CD4-positive, alpha-beta T cell treated with Interleukin-1 beta for 1 hour (primary cell): ENCODE data around the gene MSI2.

ENCODE experiments used
- DNase-seq, 2 donors: peaks; one replicate each; pipeline ENCODE4 v3.0.0-alpha.2; 2020 to 2022

The MSI2 gene

DNA sequence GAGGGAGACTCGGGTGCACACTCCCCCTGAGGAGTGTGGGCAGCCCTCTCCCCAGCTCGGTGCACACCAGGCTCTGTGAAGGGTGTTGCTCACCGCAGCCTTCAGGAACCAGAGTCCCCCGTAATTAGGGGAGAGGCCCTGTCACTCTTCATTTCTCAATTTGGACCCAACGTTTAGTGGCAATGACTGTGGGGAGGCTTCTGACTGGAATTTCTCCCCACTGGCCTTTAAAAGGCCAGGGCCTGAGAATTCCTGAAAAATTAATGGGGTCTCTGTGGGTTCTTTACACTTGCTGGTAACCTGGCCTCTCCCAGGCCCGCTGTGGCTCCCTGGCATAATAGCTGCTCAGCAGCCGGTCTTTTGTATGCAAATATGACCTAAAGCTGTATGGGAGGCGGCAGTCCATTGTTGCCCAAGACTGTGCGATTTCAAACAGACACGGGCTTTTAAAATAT lies 209.7 kb downstream of the MSI2 start:
- no peak for DNase-seq

DNA sequence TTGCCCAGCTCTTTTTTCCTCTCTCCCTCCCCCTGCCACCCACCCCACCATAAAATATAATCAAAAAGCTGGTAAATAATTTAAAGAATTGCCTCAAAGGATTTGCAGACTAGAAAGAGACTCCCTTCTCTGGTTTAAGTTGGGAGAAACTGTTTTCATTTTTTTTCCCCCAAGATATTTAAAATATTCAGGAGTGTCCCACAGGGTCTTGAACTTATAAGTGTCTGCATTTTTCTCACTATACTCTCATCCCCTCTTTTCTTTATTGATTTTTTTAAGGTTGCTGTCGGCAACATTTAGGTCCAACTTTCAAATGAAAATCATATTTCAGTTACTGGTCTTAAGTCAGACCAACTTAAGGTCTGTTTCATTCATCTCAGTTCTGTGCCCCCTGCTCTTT lies 210.2 kb downstream of the MSI2 start:
- DNase-seq: no peak

GRCh38 chr17:57467226-57467625 lies 210.9 kb downstream of the MSI2 start:
- DNase-seq: no peak

DNA sequence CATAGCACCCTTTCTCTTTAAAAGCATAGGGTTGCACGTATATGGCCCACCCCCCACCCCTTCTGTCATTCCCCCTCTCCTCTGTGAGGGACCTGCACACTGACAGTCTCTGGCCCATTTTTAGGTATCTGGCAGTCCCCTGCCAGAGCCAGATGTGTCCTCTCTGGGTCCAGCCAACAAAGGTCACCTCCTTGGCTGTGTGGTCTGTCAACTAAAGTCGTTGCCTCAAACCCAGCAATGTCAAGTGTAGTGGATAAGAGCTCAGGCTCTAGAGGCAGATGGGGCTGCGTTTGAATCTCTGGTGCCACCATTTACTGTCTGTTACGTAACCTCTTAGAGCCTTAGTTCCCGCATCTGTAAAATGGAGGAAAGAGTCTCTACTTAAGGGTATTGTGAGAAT lies 211.5 kb downstream of the MSI2 start:
- DNase-seq: no peak

GRCh38 chr17:57468932-57469775 lies 212.8 kb downstream of the MSI2 start:
- DNase-seq: no peak

GRCh38 chr17:57470906-57471305 lies 214.6 kb downstream of the MSI2 start:
- DNase-seq: no peak

DNA sequence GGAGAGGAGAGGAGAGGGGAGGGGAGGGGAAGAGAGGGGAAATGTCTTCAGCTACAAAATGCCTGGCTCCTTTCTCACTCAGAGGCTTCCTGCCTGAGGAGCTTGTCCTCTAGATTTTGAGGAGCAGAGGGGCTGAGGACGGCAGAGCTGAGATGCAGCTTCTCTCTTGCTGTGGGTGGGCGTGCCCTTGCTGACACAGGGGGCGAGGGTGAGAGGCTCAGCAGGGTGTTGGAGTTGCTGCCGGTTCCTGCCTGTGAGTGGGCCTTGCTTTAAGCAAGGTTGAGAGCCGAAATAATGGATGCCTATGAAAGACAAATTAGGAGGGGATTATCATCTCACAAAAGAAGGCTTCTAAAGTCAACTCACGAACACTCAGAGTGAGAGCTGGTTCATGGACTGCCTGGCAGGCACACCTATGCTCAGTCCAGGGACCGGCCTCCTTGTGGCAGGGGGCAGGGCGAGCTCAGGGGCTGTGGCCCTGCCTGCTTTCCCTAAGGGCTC lies 215.6 kb downstream of the MSI2 start:
- no peak for DNase-seq

- DNase-seq: no peak
These were observed 219.5 kb downstream of the MSI2 start for GRCh38 chr17:57475796-57476195.

- no peak for DNase-seq
These were observed 221.4 kb downstream of the MSI2 start for GRCh38 chr17:57477522-57478362.

GRCh38 chr17:57478478-57479250 lies 222.3 kb downstream of the MSI2 start:
- DNase-seq: no peak

- DNase-seq: no peak
These were observed 224.3 kb downstream of the MSI2 start for GRCh38 chr17:57480438-57481196.

DNA sequence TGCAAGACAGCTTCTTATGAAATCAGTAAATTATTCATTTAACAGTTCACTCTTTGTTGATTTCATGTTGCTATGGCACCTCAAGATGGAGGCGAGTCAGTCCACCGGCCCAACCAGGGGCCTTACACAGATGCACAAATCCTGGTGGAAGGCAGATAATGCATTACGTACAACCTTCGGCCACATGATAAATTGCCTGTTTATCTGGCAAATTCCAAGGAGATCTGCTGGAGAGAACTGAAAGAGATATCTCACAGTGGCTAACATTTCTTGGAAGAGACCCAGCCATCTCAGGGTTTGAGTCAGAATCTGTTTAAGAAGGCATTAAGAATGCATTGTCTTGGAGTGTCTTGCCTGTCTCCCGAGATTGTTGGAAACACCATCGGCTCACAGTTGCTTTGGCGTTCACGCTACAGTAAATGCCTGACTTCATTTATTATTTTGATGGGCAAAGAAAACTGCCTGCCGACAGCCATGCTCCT lies 225.6 kb downstream of the MSI2 start:
- no peak for DNase-seq

DNA sequence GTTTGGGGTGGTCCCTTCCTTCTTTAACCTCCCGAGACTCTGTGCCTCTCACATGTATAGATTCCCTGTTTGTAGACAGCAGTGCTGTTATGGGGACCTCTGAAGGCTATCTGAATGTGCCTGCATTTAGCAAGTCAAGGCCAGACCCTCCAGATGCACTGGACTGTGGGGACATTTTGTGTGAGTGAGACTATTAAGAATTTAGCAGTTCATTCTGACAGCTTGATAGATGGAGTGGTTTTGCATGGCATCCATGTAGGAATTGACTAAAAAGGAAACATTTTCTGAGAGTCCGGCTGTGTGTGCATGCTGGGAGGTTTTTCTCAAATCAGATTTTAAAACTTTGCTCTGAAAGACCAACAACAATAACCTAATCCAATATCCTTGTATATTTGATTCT lies 226.3 kb downstream of the MSI2 start:
- no peak for DNase-seq

GRCh38 chr17:57484081-57484666 lies 227.9 kb downstream of the MSI2 start:
- DNase-seq: no peak

GRCh38 chr17:57484826-57485565 lies 228.7 kb downstream of the MSI2 start:
- DNase-seq: no peak

GRCh38 chr17:57485566-57485865 lies 229.2 kb downstream of the MSI2 start:
- DNase-seq: no peak

DNA sequence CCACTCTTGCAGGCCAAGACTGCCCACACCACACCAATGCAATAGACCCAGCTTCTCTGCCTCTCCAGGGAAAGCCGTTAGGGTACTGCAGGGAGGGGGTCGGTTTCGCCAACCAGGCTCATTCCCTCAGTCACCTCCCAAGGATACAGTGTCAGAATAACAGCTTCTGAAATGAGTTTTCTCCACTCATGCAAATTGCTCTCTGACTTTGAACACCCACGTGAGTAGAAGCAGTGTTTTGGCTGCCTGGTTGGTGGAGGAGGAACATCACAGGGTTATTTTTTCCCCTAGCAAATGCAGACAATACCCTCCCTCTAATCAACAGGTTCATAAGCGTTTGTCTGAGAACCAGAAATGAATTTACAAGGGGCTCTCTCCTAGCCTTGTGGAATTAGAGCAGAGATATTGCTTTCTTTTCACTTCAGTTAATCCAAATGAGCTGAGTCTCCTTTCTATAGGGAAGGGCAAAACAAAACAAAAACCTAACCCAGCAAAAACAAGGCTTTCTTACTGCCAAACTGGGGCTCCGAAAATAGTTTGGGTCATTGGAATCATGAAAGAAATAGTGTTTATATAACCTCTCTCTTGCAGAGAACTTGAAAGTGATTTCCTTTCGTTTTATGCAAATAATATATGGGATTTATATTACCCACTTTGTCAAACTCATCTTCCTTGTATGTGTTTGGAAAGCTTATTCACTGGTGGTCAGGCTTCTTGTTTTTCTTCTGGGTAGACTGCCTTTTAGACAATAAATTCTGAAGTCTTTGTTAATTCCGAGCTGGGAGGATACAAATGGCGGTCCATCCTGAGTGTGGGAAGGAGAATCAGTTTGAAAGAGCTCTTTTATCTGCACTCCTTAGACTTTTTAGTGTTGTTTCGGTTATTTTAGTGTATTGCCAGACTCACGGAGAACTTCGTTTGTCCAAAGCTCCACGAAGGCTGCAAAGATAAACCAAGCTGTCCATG lies 229.9 kb downstream of the MSI2 start:
- DNase-seq: no peak

GRCh38 chr17:57486882-57487301 lies 230.6 kb downstream of the MSI2 start:
- DNase-seq: peak in 1 of 2 donors; percentile 8

GRCh38 chr17:57487573-57487972 lies 231.2 kb downstream of the MSI2 start:
- no peak for DNase-seq

DNA sequence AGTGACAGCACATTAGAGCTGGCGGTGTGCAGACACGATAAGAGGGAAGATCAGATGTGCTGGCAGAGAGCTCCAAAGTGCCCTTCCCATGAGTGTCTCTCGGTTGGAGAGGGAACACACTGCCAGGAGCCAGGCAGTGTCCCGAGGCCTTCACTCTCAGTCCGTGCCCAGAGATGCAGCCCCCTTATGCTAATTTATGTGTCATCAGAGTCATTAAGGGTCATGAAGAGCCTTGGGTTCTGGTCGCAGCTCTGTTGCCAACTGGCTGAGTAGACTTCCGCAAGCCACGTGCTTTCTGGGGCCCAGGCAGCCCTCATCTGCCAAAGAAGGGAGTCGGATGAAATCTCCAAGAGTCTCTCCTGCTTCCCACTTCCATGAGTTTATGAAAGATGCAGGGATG lies 232.5 kb downstream of the MSI2 start:
- no peak for DNase-seq
